GM21515 (cell line): ENCODE measurements around the gene PTPRN2.

Source experiments
- ATAC-seq: cut with Tn5 transposase; IDR thresholded peaks from one replicate; pipeline ENCODE4 v1.9.1; 2021; ENCODE audit not compliant: unreplicated experiment

PTPRN2 gene

GRCh38 chr7:158579662-158580646, 7.7 kb downstream of the PTPRN2 start:
- no peak for ATAC-seq

GRCh38 chr7:158576050-158576762, 11.4 kb downstream of the PTPRN2 start:
- no peak for ATAC-seq

DNA sequence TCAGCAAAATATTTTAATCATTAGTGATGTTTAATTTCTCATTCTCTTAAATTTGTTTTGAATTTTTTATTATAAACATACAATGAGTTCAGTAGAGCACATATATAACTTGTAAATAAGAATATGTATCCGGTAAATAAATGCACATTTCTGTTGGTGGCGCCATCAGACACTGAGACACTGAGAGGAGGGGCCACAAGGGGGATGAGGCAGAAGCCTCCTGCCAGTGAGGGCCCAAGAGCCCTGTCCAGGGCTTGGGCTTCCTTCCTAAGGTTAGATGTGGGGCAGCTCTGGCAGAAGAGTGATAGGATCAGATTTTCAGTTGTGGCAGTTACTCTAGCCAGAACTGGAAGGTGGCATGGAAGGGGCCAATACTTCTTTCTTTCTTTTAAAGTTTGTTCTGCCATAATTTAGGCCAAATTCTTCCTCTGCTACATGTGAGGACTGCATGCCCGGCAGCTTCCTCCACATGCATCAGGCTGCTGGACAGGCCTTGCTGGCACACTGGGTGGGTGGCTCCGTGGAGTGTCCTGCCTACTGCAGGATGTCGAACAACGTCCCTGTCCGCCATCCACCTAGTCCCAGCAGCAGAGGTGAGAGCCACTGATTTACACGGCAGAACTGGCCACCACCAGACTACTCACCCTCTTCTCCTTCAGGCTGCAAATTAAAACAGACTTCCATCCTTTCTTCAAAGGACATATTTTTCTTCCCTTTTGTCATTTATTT, 13.2 kb downstream of the PTPRN2 start:
- no peak for ATAC-seq

- ATAC-seq = no peak
These were observed 14.3 kb downstream of the PTPRN2 start for GRCh38 chr7:158573310-158573709.

GRCh38 chr7:158572000-158572828, 15.4 kb downstream of the PTPRN2 start:
- no peak for ATAC-seq

DNA sequence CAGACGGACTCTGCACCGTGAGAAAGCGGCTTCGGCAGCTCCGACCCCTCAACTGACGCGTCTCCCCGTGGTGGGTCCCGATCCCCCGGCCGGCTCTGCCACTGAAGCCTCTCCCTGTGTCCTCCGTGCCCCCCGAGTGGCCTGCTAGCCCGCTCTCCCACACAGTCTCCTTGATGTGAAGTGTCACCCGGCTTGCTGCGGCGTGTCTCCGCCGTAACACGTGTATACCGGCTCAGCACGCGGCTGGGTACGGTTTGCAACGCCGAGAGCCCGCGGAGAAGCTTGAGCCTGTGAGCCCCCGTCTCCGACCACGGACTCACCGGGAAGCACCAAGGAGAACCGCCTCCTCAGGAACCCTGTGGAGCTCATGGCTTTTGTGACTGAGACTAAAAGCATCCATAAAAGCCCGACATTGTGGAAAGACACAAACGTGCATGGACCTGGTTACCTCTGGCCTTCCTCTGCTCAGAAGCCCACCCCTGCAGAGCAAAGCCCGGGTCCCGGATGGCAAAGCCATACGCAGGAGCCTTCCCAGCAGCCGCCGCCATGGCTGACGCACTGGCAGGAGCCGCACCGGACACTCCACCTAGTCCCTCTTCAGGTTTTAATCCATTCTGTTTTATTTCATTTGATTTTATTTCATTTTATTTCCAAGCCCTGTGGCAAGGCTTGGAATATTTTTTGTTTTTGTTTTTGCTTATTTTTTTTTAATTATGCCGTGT, 17.0 kb downstream of the PTPRN2 start:
- no peak for ATAC-seq

- ATAC-seq = no peak
These were observed 17.7 kb downstream of the PTPRN2 start for GRCh38 chr7:158569858-158570323.

DNA sequence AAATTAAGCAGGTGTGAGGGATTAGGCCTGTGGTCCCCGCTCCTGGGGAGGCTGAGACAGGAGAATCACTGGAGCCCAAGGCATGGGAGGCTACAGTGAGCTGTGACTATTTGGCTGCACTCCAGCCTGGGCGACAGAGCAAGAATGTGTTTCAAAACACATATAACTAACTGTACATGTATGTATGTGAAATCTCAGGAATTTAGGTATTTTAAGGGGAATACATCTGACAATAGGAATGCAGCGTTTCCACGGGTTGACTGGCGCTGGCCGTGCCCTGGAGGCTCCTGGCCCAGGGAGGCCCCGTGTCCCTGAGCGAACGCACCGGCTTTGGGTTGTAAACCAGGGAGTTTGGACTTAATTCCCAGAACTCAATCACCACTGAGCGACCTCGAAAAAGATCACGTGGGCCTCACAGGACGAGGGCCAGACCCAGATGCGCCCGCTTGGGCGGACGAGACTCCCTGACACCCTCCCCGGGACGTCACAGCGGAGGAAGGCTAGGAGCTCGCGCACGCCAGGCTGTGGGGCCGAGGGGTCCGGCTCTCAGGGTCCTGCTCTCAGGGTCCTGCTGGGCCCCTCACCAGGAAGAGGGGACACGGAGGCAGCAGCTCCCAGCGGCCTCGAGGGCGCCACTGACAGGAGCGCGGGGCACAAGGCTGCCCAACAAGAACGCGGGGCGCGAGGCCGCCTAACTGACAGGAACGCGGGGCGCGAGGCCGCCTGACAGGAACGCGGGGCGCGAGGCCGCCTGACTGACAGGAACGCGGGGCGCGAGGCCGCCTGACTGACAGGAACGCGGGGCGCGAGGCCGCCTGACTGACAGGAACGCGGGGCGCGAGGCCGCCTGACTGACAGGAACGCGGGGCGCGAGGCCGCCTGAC, 18.4 kb downstream of the PTPRN2 start:
- no peak for ATAC-seq

DNA sequence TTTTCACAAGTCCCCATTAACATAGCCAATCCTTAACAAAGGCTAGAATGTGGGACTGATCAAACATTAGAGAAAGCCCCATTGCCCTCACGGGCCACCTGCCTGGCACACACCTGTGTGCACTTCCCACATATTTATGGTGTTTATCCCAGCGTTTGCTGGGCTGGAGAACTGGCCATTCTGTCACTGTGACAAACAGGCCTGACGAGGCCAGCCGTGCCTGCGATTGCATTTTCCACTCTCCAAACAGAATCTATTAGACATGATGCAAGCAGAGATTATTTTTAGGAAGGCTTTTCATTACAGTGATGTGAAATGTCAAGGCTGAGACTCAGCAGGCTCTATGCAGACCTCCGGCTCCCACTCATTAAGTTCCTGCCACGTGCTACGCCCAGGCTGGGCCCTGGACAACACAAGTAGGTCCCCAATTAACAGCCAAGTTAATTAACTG, 20.4 kb downstream of the PTPRN2 start:
- ATAC-seq = no peak

DNA sequence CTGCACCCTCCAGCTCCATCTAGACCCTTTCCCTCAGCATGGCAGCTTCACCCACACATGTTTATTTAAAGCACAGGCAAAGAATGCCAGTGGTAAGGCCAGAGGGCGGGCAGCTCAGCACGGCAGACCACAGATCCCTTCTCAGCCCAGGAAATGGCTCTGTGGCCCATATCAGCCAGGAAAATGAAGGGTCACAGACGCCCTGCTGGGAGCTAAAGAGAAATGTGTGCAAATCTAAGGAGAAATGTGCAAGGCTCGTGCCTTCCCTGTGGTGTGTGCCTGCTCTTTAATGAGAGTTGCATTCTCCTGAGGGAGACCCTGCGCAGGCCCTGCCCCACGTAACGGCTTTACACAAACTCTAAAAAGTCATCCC, 23.0 kb downstream of the PTPRN2 start:
- ATAC-seq = no peak

DNA sequence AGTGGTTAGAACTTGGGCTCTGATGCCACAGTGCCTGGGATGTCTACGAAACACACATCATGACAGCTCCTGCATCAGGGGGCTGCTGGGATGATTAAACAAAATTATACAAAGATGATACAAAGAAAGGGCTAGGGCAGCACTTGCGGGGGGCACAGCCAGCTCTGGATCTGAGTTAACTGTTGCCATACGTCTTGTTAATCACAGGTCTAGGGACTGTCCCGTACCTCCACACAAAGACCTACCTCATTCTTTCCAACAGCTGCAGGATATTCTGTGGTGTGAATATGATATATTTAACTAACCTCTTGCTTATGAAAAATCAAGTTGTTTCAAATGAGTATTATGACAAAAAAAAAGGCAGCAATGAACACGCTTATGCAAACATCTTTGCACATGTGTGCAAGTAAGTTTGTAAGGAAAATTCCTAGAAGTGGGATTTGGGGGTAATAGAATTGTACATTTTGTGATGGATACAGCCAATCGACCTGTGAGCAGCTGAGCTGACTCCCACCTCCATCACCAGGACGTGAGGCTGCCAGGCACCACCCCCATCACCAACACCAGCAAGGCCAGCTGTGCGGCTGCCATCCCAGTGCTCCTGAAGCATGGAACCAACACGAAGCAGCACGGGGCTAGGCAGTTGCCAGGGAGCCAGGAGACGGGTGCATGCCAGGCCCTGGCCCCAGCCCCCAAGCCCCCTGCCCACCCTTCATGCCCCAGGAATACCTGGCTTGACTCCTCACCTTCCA, 23.5 kb downstream of the PTPRN2 start:
- no peak for ATAC-seq

GRCh38 chr7:158563051-158563450, 24.6 kb downstream of the PTPRN2 start:
- ATAC-seq = no peak

DNA sequence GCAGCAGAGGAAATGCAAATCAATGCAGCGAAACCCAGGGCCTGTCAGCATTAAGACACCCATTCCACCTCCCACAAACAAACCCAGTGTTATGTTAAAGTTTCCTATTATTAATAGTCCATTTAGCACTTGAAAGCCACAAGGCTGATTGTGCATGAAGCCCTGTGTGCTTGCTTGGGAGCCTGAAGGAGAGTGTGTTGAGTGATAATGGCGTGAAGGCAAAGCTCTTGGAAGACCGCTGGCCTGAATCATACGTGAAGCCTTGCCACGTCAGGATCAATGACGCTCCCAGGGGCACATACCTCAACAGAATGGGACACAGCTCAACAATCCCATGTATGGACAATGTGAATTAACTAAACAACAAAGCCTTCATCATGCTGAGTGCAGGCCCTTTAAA, 25.1 kb downstream of the PTPRN2 start:
- ATAC-seq = no peak

DNA sequence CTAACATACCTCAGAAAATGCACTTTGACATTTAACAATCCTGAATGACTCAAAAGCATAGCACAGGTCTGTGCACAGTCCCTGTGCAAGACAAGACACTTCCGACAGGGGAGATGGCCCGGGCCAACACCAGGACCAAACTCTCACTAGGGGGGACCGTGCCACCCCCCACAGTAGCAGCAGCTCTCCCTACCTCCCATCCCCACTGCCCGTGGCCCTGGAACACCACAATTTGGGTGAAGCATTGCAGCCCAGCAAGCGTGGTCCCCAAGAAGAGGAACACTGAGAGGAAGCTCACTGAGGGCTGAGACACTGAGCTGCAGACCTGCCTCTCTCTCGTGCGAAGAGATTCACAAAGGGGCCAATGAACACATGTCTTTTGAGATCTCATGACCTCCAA, 26.0 kb downstream of the PTPRN2 start:
- no peak for ATAC-seq

DNA sequence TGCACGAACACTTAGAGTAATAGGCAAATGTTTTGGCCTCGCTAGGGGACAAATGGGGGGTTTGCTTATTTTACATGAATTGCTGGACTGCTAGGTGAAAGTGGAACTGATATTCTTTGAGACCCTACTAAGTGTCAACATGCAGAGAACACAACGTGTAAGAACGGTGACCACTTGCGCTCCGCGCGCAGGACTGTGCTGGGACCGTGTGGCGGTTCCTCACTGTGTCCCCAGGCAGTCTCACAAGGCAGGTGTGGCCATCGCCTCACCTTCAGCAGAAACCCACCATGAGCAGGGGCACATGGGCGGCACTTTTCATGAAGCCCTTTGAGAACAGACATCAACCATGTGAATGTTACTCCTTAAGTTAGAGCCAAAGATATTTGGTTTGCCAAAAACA, 27.2 kb downstream of the PTPRN2 start:
- no peak for ATAC-seq

GRCh38 chr7:158559356-158559755, 28.3 kb downstream of the PTPRN2 start:
- no peak for ATAC-seq

- ATAC-seq = no peak
These were observed 28.8 kb downstream of the PTPRN2 start for GRCh38 chr7:158558816-158559215.

DNA sequence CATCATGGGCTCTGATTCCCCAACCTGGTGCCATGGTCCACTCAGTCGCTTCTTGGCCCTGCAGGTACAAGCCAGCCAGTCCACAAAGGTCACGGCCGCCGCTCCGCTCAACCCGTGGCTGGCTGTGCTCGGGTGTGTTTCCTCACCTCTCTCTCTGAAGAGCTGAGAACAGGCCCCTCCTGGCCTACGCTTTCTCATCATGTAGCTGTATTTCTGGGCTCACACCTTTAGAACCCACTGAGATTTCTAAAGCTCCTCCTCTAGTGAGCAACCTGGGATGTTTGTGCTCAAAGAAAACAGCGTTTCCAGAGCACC, 30.2 kb downstream of the PTPRN2 start:
- no peak for ATAC-seq
